ENCODE results near the gene AFF1. TPM values are rescaled to one million over a fixed set of nuclear protein-coding genes. Genes with fewer than 3 reads are reported as not detected.

The AFF1 gene
- total RNA-seq, 1 experiment from 2014 or later = 52.8 TPM

GRCh38 chr4:87018753-87019152 lies 83.9 kb downstream of the AFF1 start:
- ChIA-PET POLR2A (ENCODE audit: unreplicated experiment) (no interaction called here), CTCF (no interaction called here)
- no peak overlapping the region for H3K4me2 ChIP-seq
- H3K4me1 ChIP-seq (replicated peaks; ENCODE audit: insufficient read depth) = peaks cover 20% of the 10 kb centered on the region
- no peaks in the 10 kb centered on the region for H3K9me2 ChIP-seq (ENCODE audit: insufficient read depth)
- H3K27me3 ChIP-seq (ENCODE audit: insufficient read depth, low read depth) = no peaks in the 10 kb centered on the region
- H3K4me3 ChIP-seq = no peak overlapping the region
- H3K9me3 ChIP-seq (ENCODE audit: insufficient read depth, low read depth) = no peaks in the 10 kb centered on the region
- H3K36me3 ChIP-seq (ENCODE audit: low read depth) = no peaks in the 10 kb centered on the region
- no peak for DNase-seq
- BruUV-seq (replicated peaks) = no TSS peak
- intact Hi-C loops (cut with micrococcal nuclease; ENCODE audit: unreplicated experiment) = no loop called here
- H3F3A ChIP-seq (ENCODE audit: insufficient read depth, low read depth) = no peaks in the 10 kb centered on the region
- H4K20me1 ChIP-seq (ENCODE audit: insufficient read depth) = no peaks in the 10 kb centered on the region
- no peak overlapping the region for H2AFZ ChIP-seq
- peaks cover 32% of the 10 kb centered on the region; the same call in 1 of the 2 replicates for H3K79me2 ChIP-seq (ENCODE audit: low read depth)
- H3K27ac ChIP-seq = no peak overlapping the region
- TF ChIP-seq EZH2 (IDR thresholded peaks at IDR 0.05; ENCODE audit: low read depth) (no peak), CTCF (conservative IDR thresholded peaks at IDR 0.05) (no peak)

GRCh38 chr4:87019246-87019791 lies 84.5 kb downstream of the AFF1 start:
- no peak overlapping the region for H3K4me2 ChIP-seq
- H3K27me3 ChIP-seq (ENCODE audit: insufficient read depth, low read depth) = no peaks in the 10 kb centered on the region
- no peak for TF ChIP-seq CTCF (conservative IDR thresholded peaks at IDR 0.05)
- TF ChIP-seq EZH2 (IDR thresholded peaks at IDR 0.05; ENCODE audit: low read depth) = no peak
- BruUV-seq (replicated peaks) = no TSS peak
- no peak overlapping the region for H3K4me3 ChIP-seq
- no peak overlapping the region for H3K27ac ChIP-seq
- H2AFZ ChIP-seq = no peak overlapping the region
- intact Hi-C loops (cut with micrococcal nuclease; ENCODE audit: unreplicated experiment) = no loop called here
- DNase-seq = no peak
- no peaks in the 10 kb centered on the region for H3K9me2 ChIP-seq (ENCODE audit: insufficient read depth)
- no peaks in the 10 kb centered on the region for H3K36me3 ChIP-seq (ENCODE audit: low read depth)
- ChIA-PET POLR2A (ENCODE audit: unreplicated experiment) (no interaction called here), CTCF (no interaction called here)
- H3K4me1 ChIP-seq (replicated peaks; ENCODE audit: insufficient read depth) = peaks cover 15% of the 10 kb centered on the region
- no peaks in the 10 kb centered on the region for H3K9me3 ChIP-seq (ENCODE audit: insufficient read depth, low read depth)
- H3K79me2 ChIP-seq (ENCODE audit: low read depth) = peaks cover 29% of the 10 kb centered on the region; the same call in 1 of the 2 replicates
- H4K20me1 ChIP-seq (ENCODE audit: insufficient read depth) = no peaks in the 10 kb centered on the region
- H3F3A ChIP-seq (ENCODE audit: insufficient read depth, low read depth) = no peaks in the 10 kb centered on the region

GRCh38 chr4:87019898-87020297 lies 85.1 kb downstream of the AFF1 start:
- Histone ChIP-seq H3K27me3 (ENCODE audit: insufficient read depth, low read depth) (no peaks in the 10 kb centered on the region), H3K9me3 (ENCODE audit: insufficient read depth, low read depth) (no peaks in the 10 kb centered on the region), H2AFZ (no peak overlapping the region), H4K20me1 (ENCODE audit: insufficient read depth) (no peaks in the 10 kb centered on the region), H3K79me2 (ENCODE audit: low read depth) (peaks cover 23% of the 10 kb centered on the region; the same call in 1 of the 2 replicates), H3K4me2 (no peak overlapping the region), H3K36me3 (ENCODE audit: low read depth) (no peaks in the 10 kb centered on the region), H3K9me2 (ENCODE audit: insufficient read depth) (no peaks in the 10 kb centered on the region), H3F3A (ENCODE audit: insufficient read depth, low read depth) (no peaks in the 10 kb centered on the region), H3K4me3 (no peak overlapping the region), H3K27ac (no peak overlapping the region), H3K4me1 (replicated peaks; ENCODE audit: insufficient read depth) (peaks cover 9% of the 10 kb centered on the region)
- ChIA-PET POLR2A (ENCODE audit: unreplicated experiment) (no interaction called here), CTCF (no interaction called here)
- DNase-seq = no peak
- TF ChIP-seq EZH2 (IDR thresholded peaks at IDR 0.05; ENCODE audit: low read depth) = no peak
- TF ChIP-seq CTCF (conservative IDR thresholded peaks at IDR 0.05) = no peak
- intact Hi-C loops (cut with micrococcal nuclease; ENCODE audit: unreplicated experiment) = no loop called here
- BruUV-seq (replicated peaks) = no TSS peak
